Testis (tissue), 2 donors: ENCODE measurements around the gene SCARB1.

Experiments
- CTCF ChIP-seq, 3 experiments: fragments of 450-650 bp in 2 of 3; fragments of 200-600 bp in 1 of 3; sonication (generic) in 1 of 3; IDR thresholded peaks; one replicate each; pipeline ENCODE4 v1.5.1; 2016 to 2019; ENCODE audit warnings: antibody characterized with exemption in 3 of 3, mild to moderate bottlenecking in 2 of 3, moderate library complexity in 1 of 3
- POLR2A ChIP-seq: fragments of 450-650 bp; IDR thresholded peaks from one replicate; pipeline ENCODE4 v1.6.1; 2017; ENCODE audit warnings: antibody characterized with exemption, mild to moderate bottlenecking, moderate library complexity

GRCh38 chr12:124788936-124789555, 74.6 kb downstream of the SCARB1 start:
- no peak for TF ChIP-seq POLR2A
- TF ChIP-seq CTCF (IDR thresholded peaks at IDR 0.05): no peak
